Karpas-422 (cell line): ENCODE data around the gene OR7D2. TPM values are rescaled to one million over a fixed set of nuclear protein-coding genes. Genes with fewer than 3 reads are reported as not detected.

Source experiments
- DNase-seq: peaks from one replicate; pipeline ENCODE4 v3.0.0-alpha.2; 2015
- H2AFZ ChIP-seq: fragments of 200-600 bp; sonication (generic); 2 replicates; pipeline ENCODE4 v1.6.1; 2014; ENCODE audit warnings: antibody characterized with exemption, low read length, mixed read lengths
- H3K27ac ChIP-seq: fragments of 200-600 bp; sonication (generic); 2 replicates; pipeline ENCODE4 v1.5.1; 2014; ENCODE audit warnings: mild to moderate bottlenecking, low read length, moderate library complexity
- H3K27me3 ChIP-seq: fragments of 200-600 bp; sonication (generic); 2 replicates; pipeline ENCODE4 v1.6.1; 2014; ENCODE audit warnings: low read length, mixed read lengths
- H3K36me3 ChIP-seq: fragments of 200-600 bp; sonication (generic); 2 replicates; pipeline ENCODE4 v1.6.1; 2014; ENCODE audit warnings: low read length, mixed read lengths; ENCODE audit not compliant: insufficient read depth
- H3K4me1 ChIP-seq: fragments of 200-600 bp; sonication (generic); 2 replicates; pipeline ENCODE4 v1.6.1; 2014; ENCODE audit warnings: mild to moderate bottlenecking, low read length, mixed read lengths
- H3K4me2 ChIP-seq: fragments of 200-600 bp; sonication (generic); 2 replicates; pipeline ENCODE4 v1.6.1; 2014; ENCODE audit warnings: low read length, low read depth, mild to moderate bottlenecking; ENCODE audit not compliant: poor library complexity, severe bottlenecking
- H3K4me3 ChIP-seq: fragments of 200-600 bp; sonication (generic); 2 replicates; pipeline ENCODE4 v1.5.1; 2014; ENCODE audit warnings: mild to moderate bottlenecking, antibody characterized with exemption, low read length, mixed read lengths
- H3K79me2 ChIP-seq: fragments of 200-600 bp; sonication (generic); 2 replicates; pipeline ENCODE4 v1.6.1; 2014; ENCODE audit warnings: mild to moderate bottlenecking, low read length, mixed read lengths
- H3K9ac ChIP-seq: fragments of 200-600 bp; sonication (generic); 2 replicates; pipeline ENCODE4 v1.6.0; 2014; ENCODE audit warnings: low read length
- H3K9me2 ChIP-seq: fragments of 200-600 bp; sonication (generic), shearing (Covaris generic); replicated peaks from 2 replicates; pipeline ENCODE4 v1.6.0; 2014; ENCODE audit warnings: mild to moderate bottlenecking, low read length, moderate library complexity; ENCODE audit not compliant: insufficient read depth
- H3K9me3 ChIP-seq: fragments of 300-700, 200-600 bp; sonication (generic); 2 replicates; pipeline ENCODE4 v1.6.1; 2014; ENCODE audit warnings: low read length, mixed read lengths
- H4K20me1 ChIP-seq: fragments of 200-600 bp; sonication (generic); 2 replicates; pipeline ENCODE4 v1.6.1; 2014; ENCODE audit warnings: mild to moderate bottlenecking, antibody characterized with exemption, low read length, low read depth; ENCODE audit not compliant: insufficient read depth
- total RNA-seq: library from RNA; depleted of rRNA; stranded (reverse); fragments of >200 nt; shearing (Covaris generic); gene quantifications from 2 replicates; pipeline ENCODE4 v1.2.3, GENCODE V29; 2014; ENCODE audit warnings: low replicate concordance

OR7D2 gene
- total RNA-seq, 1 experiment from 2014 or later = not detected

DNA sequence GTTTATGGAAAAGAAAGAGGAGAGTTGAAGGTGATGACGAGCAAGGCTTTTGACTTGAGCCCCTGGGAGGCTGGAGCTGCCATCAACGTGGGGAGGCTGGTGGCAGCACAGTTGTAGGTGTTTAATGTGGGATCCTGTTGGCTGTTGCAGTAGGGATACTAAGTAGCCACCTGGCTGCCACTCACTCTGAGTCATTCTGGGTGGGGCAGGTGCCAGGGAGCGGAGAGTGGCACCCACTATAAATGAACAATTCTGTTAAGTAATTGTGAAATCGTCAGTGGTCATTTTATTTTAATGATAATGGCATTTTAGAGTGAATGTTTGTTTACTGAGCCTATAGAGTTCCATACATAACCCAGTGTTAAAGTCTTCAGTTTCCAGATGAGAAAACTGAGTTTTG lies 28.8 kb upstream of the OR7D2 start:
- Histone ChIP-seq H4K20me1 (peaks cover 41% of the 10 kb centered on the region), H3K36me3 (peaks cover 53% of the 10 kb centered on the region)
- no peak for DNase-seq

DNA sequence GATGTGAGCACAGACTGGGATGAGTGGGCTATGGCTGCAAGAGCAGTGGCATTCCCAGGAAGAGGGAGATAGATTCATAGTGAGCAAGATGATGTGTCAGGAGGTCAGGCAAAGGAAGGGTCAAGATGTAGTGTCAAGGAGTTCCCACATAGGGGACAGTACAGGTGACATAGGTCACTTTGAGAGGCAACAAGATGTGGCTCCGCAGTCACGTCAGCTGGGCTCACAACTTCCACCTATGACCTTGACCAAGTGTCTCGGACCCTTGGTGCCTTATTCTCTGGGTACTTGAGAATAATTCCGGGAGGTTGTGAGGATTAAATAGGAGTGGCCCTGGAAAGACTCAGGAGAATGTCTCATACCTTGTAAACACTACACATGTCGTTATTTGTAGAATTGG lies 28.1 kb upstream of the OR7D2 start:
- 0 out of 2 replicates have a peak, but pooled peaks cover under 1% of the 10 kb centered on the region for H3K9me3 ChIP-seq
- no peak overlapping the region for H3K9ac ChIP-seq
- H3K9me2 ChIP-seq = no peaks in the 10 kb centered on the region
- peaks cover 47% of the 10 kb centered on the region for H4K20me1 ChIP-seq
- H2AFZ ChIP-seq = no peak overlapping the region
- H3K79me2 ChIP-seq = peaks cover 100% of the 10 kb centered on the region
- no peaks in the 10 kb centered on the region for H3K27me3 ChIP-seq
- DNase-seq = no peak
- no peak overlapping the region for H3K27ac ChIP-seq
- no peak overlapping the region for H3K4me3 ChIP-seq
- no peak overlapping the region for H3K4me2 ChIP-seq
- H3K36me3 ChIP-seq = peaks cover 53% of the 10 kb centered on the region
- H3K4me1 ChIP-seq = no peaks in the 10 kb centered on the region

More for the DNA sequence above, 28.8 kb upstream of the OR7D2 start:
- H3K27ac ChIP-seq = no peak overlapping the region
- H3K9ac ChIP-seq = no peak overlapping the region
- H3K4me2 ChIP-seq = no peak overlapping the region
- peaks cover 100% of the 10 kb centered on the region for H3K79me2 ChIP-seq
- 0 out of 2 replicates have a peak, but pooled peaks cover 3% of the 10 kb centered on the region for H3K9me3 ChIP-seq
- H3K9me2 ChIP-seq = no peaks in the 10 kb centered on the region
- H3K4me1 ChIP-seq = no peaks in the 10 kb centered on the region
- no peak overlapping the region for H3K4me3 ChIP-seq
- no peaks in the 10 kb centered on the region for H3K27me3 ChIP-seq
- no peak overlapping the region for H2AFZ ChIP-seq

- Histone ChIP-seq H3K4me3 (no peak overlapping the region), H3K27me3 (no peaks in the 10 kb centered on the region), H3K4me1 (no peaks in the 10 kb centered on the region), H3K4me2 (no peak overlapping the region), H3K9me2 (no peaks in the 10 kb centered on the region), H2AFZ (no peak overlapping the region), H3K36me3 (peaks cover 59% of the 10 kb centered on the region), H4K20me1 (peaks cover 52% of the 10 kb centered on the region), H3K27ac (no peak overlapping the region), H3K9me3 (no peaks in the 10 kb centered on the region), H3K9ac (no peak overlapping the region), H3K79me2 (peaks cover 100% of the 10 kb centered on the region)
- DNase-seq = no peak
Measured at GRCh38 chr19:9151367-9151766, 27.4 kb upstream of the OR7D2 start.

DNA sequence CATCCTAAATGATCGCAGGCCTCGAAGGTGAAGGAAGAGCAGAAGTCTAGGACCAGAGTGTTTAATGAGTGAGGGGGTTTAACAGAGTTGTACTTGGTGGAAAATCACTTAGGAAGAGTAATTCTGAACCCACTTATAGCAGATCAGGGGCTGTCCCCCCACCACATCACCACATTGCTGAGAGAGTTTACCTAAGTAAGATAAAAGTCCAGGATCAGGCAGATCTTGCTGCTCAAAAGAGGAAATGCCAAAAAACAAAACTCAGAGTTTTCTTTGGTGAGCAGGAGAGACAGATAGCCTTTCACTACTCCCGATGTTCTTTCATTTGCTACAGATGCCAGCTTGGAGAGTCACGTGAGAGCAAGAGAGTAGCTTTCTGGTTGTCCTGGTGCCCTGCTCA lies 23.2 kb upstream of the OR7D2 start:
- peaks cover 70% of the 10 kb centered on the region for H3K79me2 ChIP-seq

GRCh38 chr19:9156304-9156703 lies 22.5 kb upstream of the OR7D2 start:
- Histone ChIP-seq H3K27me3 (no peaks in the 10 kb centered on the region), H3K79me2 (peaks cover 62% of the 10 kb centered on the region), H2AFZ (no peak overlapping the region), H3K4me1 (no peaks in the 10 kb centered on the region), H3K27ac (no peak overlapping the region), H3K36me3 (peaks cover 68% of the 10 kb centered on the region), H3K4me3 (no peak overlapping the region), H3K9me3 (no peaks in the 10 kb centered on the region), H3K4me2 (no peak overlapping the region), H4K20me1 (peaks cover 31% of the 10 kb centered on the region), H3K9me2 (no peaks in the 10 kb centered on the region), H3K9ac (no peak overlapping the region)
- no peak for DNase-seq

More for the DNA sequence above, 23.2 kb upstream of the OR7D2 start:
- Histone ChIP-seq H3K36me3 (peaks cover 64% of the 10 kb centered on the region), H3K4me3 (no peak overlapping the region), H3K9me2 (no peaks in the 10 kb centered on the region), H2AFZ (no peak overlapping the region), H3K27ac (no peak overlapping the region), H3K4me1 (no peaks in the 10 kb centered on the region), H4K20me1 (peaks cover 31% of the 10 kb centered on the region), H3K4me2 (no peak overlapping the region), H3K9ac (no peak overlapping the region), H3K9me3 (no peaks in the 10 kb centered on the region), H3K27me3 (no peaks in the 10 kb centered on the region)
- DNase-seq = no peak

GRCh38 chr19:9159891-9160290 lies 18.9 kb upstream of the OR7D2 start:
- Histone ChIP-seq H3K4me1 (no peaks in the 10 kb centered on the region), H2AFZ (no peak overlapping the region)

DNA sequence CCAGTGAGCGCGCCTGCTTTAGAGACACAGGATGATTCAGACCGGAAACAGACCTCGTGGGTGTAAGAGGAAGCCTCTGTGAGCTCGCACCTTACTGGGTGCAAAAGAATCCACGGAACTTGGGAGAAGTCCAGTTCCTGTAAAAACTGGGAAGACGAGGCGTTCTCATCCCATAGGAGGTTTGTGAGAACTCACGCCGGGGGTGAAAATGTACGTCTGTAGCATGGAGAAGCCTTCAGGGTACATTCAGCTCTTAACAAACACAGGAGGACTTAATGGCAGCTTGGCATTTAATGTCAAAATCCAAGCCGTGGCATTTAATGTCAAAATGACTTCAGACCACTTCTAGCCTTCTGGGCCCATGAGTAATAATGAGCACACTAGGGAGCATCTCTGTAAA lies 17.4 kb upstream of the OR7D2 start:
- no peak overlapping the region for H3K27ac ChIP-seq
- H4K20me1 ChIP-seq = peaks cover 12% of the 10 kb centered on the region; the same call in 1 of the 2 replicates
- no peak overlapping the region for H2AFZ ChIP-seq
- no peaks in the 10 kb centered on the region for H3K9me2 ChIP-seq
- no peaks in the 10 kb centered on the region for H3K4me1 ChIP-seq
- no peaks in the 10 kb centered on the region for H3K27me3 ChIP-seq
- H3K9ac ChIP-seq = no peak overlapping the region
- no peak for DNase-seq
- H3K4me2 ChIP-seq = no peak overlapping the region
- H3K79me2 ChIP-seq = peaks cover 15% of the 10 kb centered on the region
- H3K9me3 ChIP-seq = no peaks in the 10 kb centered on the region
- H3K4me3 ChIP-seq = no peak overlapping the region
- H3K36me3 ChIP-seq = peaks cover 68% of the 10 kb centered on the region

More at GRCh38 chr19:9159891-9160290, 18.9 kb upstream of the OR7D2 start:
- H3K79me2 ChIP-seq = peaks cover 30% of the 10 kb centered on the region
- H3K4me3 ChIP-seq = no peak overlapping the region
- H3K9me3 ChIP-seq = no peaks in the 10 kb centered on the region
- H3K9ac ChIP-seq = no peak overlapping the region
- no peaks in the 10 kb centered on the region for H3K9me2 ChIP-seq
- H3K36me3 ChIP-seq = peaks cover 80% of the 10 kb centered on the region
- no peak overlapping the region for H3K4me2 ChIP-seq
- H3K27me3 ChIP-seq = no peaks in the 10 kb centered on the region
- peaks cover 24% of the 10 kb centered on the region for H4K20me1 ChIP-seq
- H3K27ac ChIP-seq = no peak overlapping the region
- no peak for DNase-seq

- H3K36me3 ChIP-seq = peaks cover 39% of the 10 kb centered on the region
- H3K4me2 ChIP-seq = no peak overlapping the region
- H3K9me2 ChIP-seq = no peaks in the 10 kb centered on the region
- H3K4me1 ChIP-seq = no peaks in the 10 kb centered on the region
- 0 out of 2 replicates have a peak, but pooled peaks cover 4% of the 10 kb centered on the region for H3K79me2 ChIP-seq
- no peak for DNase-seq
- peaks cover 16% of the 10 kb centered on the region; the same call in 1 of the 2 replicates for H4K20me1 ChIP-seq
- no peaks in the 10 kb centered on the region for H3K27me3 ChIP-seq
- no peak overlapping the region for H3K9ac ChIP-seq
- H3K9me3 ChIP-seq = no peaks in the 10 kb centered on the region
- no peak overlapping the region for H3K27ac ChIP-seq
- no peak overlapping the region for H2AFZ ChIP-seq
- H3K4me3 ChIP-seq = no peak overlapping the region
Measured at GRCh38 chr19:9165261-9165660, 13.5 kb upstream of the OR7D2 start.
